GM23338 (cell line): ENCODE data around the gene JAKMIP2. TPM values are rescaled to one million over a fixed set of nuclear protein-coding genes. Genes with fewer than 3 reads are reported as not detected.
A peak's percentile ranks its signal among the peaks of the same experiment; 100 is the strongest.

Experiments
- ATAC-seq: fragments of 200-7000 bp; cut with Tn5 transposase; 3 replicates; pipeline ENCODE4 v1.9.1; 2020
- DNase-seq: peaks from one replicate; pipeline ENCODE4 v3.0.0-alpha.2; 2015; ENCODE audit warnings: low spot score
- H2AFZ ChIP-seq: fragments of 200-600 bp; sonication (generic); 2 replicates; pipeline ENCODE4 v1.8.0; 2016; ENCODE audit warnings: antibody characterized with exemption, mild to moderate bottlenecking, moderate library complexity
- H3F3A ChIP-seq: fragments of 200-600 bp; sonication (generic); replicated peaks from 2 replicates; pipeline ENCODE4 v1.8.0; 2017; ENCODE audit warnings: antibody characterized with exemption, mixed run types, low read depth
- H3K27ac ChIP-seq: fragments of 200-600 bp; sonication (generic); 2 replicates; pipeline ENCODE4 v1.6.1; 2016; ENCODE audit warnings: low read depth
- H3K27me3 ChIP-seq: fragments of 200-600 bp; sonication (generic); 2 replicates; pipeline ENCODE4 v1.8.0; 2016; ENCODE audit warnings: mild to moderate bottlenecking, mixed run types, moderate library complexity; ENCODE audit not compliant: insufficient read depth
- H3K36me3 ChIP-seq: fragments of 200-600 bp; sonication (generic); 2 replicates; pipeline ENCODE4 v1.8.0; 2016; ENCODE audit warnings: mild to moderate bottlenecking; ENCODE audit not compliant: insufficient read depth
- H3K4me1 ChIP-seq: fragments of 200-600 bp; sonication (generic); 2 replicates; pipeline ENCODE4 v1.8.0; 2016; ENCODE audit warnings: mild to moderate bottlenecking, moderate library complexity; ENCODE audit not compliant: insufficient read depth
- H3K4me2 ChIP-seq: fragments of 200-600 bp; sonication (generic); 2 replicates; pipeline ENCODE4 v1.7.1; 2017; ENCODE audit warnings: mixed run types
- H3K4me3 ChIP-seq: fragments of 200-600 bp; sonication (generic); 2 replicates; pipeline ENCODE4 v1.6.1; 2016; ENCODE audit warnings: mixed run types
- H3K79me2 ChIP-seq: fragments of 200-600 bp; sonication (generic); replicated peaks from 2 replicates; pipeline ENCODE4 v1.8.0; 2017; ENCODE audit warnings: mild to moderate bottlenecking; ENCODE audit not compliant: insufficient read depth
- H3K9me2 ChIP-seq: fragments of 200-600 bp; sonication (generic); 2 replicates; pipeline ENCODE4 v1.8.0; 2017; ENCODE audit not compliant: insufficient read depth
- H4K20me1 ChIP-seq: fragments of 200-600 bp; sonication (generic); replicated peaks from 2 replicates; pipeline ENCODE4 v1.8.0; 2017; ENCODE audit warnings: mild to moderate bottlenecking; ENCODE audit not compliant: insufficient read depth
- H3K27ac Mint-ChIP-seq: 2 replicates; pipeline ENCODE4 v1.8.0; 2020; ENCODE audit warnings: inconsistent platforms, mild to moderate bottlenecking, moderate library complexity, mixed read lengths
- H3K27me3 Mint-ChIP-seq: 3 replicates; pipeline ENCODE4 v1.8.0; 2022; ENCODE audit warnings: low read depth, mild to moderate bottlenecking, moderate library complexity, mixed read lengths, inconsistent platforms; ENCODE audit not compliant: insufficient read depth, poor library complexity
- H3K36me3 Mint-ChIP-seq: 3 replicates; pipeline ENCODE4 v1.8.0; 2021; ENCODE audit warnings: low read depth, mild to moderate bottlenecking, inconsistent platforms, moderate library complexity, mixed read lengths
- H3K4me1 Mint-ChIP-seq: 3 replicates; pipeline ENCODE4 v1.8.0; 2020; ENCODE audit warnings: mild to moderate bottlenecking, inconsistent platforms, mixed read lengths
- H3K4me3 Mint-ChIP-seq: 3 replicates; pipeline ENCODE4 v1.8.0; 2021; ENCODE audit warnings: moderate library complexity, mild to moderate bottlenecking, inconsistent platforms, mixed read lengths
- H3K9me3 Mint-ChIP-seq: 3 replicates; pipeline ENCODE4 v1.8.0; 2020; ENCODE audit warnings: moderate library complexity, mild to moderate bottlenecking, inconsistent platforms, mixed read lengths
- CREB1 ChIP-seq: fragments of 250-450 bp; sonication (Bioruptor Pico); IDR thresholded peaks from 2 replicates; pipeline ENCODE4 v1.5.0; 2020; ENCODE audit warnings: low read depth, mild to moderate bottlenecking, moderate library complexity
- CTCF ChIP-seq, 2 experiments: fragments of 200-600 bp in 1 of 2; sonication (generic) in 1 of 2; conservative IDR thresholded peaks; 2 replicates each; pipeline versions ENCODE4 v1.5.1 to v1.6.1; 2016 to 2017; ENCODE audit warnings: antibody characterized with exemption in 2 of 2, low read depth in 2 of 2, mild to moderate bottlenecking in 2 of 2, moderate library complexity in 1 of 2
- EZH2 ChIP-seq: fragments of 200-600 bp; sonication (generic); IDR thresholded peaks from one replicate; pipeline ENCODE4 v1.8.0; 2017; ENCODE audit warnings: antibody characterized with exemption, mild to moderate bottlenecking, low read depth; ENCODE audit not compliant: unreplicated experiment
- EZH2phosphoT487 ChIP-seq: fragments of 200-600 bp; sonication (generic); IDR thresholded peaks from one replicate; pipeline ENCODE4 v1.8.1; 2018; ENCODE audit warnings: antibody characterized with exemption; ENCODE audit not compliant: unreplicated experiment
- JUNB ChIP-seq: IDR thresholded peaks from one replicate; pipeline ENCODE4 v1.6.1; 2016; ENCODE audit warnings: antibody characterized with exemption; ENCODE audit not compliant: unreplicated experiment
- NANOG ChIP-seq: IDR thresholded peaks from 2 replicates; pipeline ENCODE4 v1.6.1; 2016; ENCODE audit warnings: antibody characterized with exemption, borderline replicate concordance
- POLR2AphosphoS5 ChIP-seq: IDR thresholded peaks from 2 replicates; pipeline ENCODE4 v1.6.1; 2016; ENCODE audit warnings: antibody characterized with exemption, low read depth
- REST ChIP-seq: IDR thresholded peaks from one replicate; pipeline ENCODE4 v1.6.1; 2018; ENCODE audit warnings: antibody characterized with exemption; ENCODE audit not compliant: unreplicated experiment
- STAT1 ChIP-seq: IDR thresholded peaks from one replicate; pipeline ENCODE4 v1.6.1; 2016; ENCODE audit warnings: antibody characterized with exemption; ENCODE audit not compliant: unreplicated experiment
- ZNF114 ChIP-seq: fragments of 250-450 bp; sonication (Bioruptor Pico); IDR thresholded peaks from 2 replicates; pipeline ENCODE4 v1.5.0; 2020; ENCODE audit warnings: mild to moderate bottlenecking, moderate library complexity
- ZNF331 ChIP-seq: fragments of 250-450 bp; sonication (Bioruptor Pico); IDR thresholded peaks from 2 replicates; pipeline ENCODE4 v1.5.0; 2020; ENCODE audit warnings: low read depth, mild to moderate bottlenecking, moderate library complexity
- polyA plus RNA-seq: library from polyadenylated mRNA; unstranded; fragments of >200 nt; fragmentation: Nextera tagmentation; extraction: Ambion mirVana; gene quantifications from 2 replicates; pipeline ENCODE4 v1.2.1, GENCODE V29; 2016
- total RNA-seq: library from RNA; depleted of rRNA; stranded (reverse); fragments of >200 nt; shearing (Covaris generic); gene quantifications from 2 replicates; pipeline ENCODE4 v1.2.3, GENCODE V29; 2014
- TF ChIP-seq, protein P1 (sequence below): IDR thresholded peaks from 2 replicates; pipeline ENCODE4 v1.6.1; 2016; ENCODE audit warnings: antibody characterized with exemption

Gene JAKMIP2
- total and polyA plus RNA-seq, 2 experiments from 2014 or later = 20.5 to 27.2 TPM

GRCh38 chr5:147668385-147668784 is 114.1 kb downstream of the JAKMIP2 start:
- Histone ChIP-seq H3F3A (no peaks in the 10 kb centered on the region; the same call in 1 of the 2 replicates), H3K4me2 (no peak overlapping the region), H4K20me1 (no peaks in the 10 kb centered on the region), H3K27me3 (no peaks in the 10 kb centered on the region), H3K4me3 (no peak overlapping the region), H3K4me1 (no peaks in the 10 kb centered on the region), H3K36me3 (peaks cover 20% of the 10 kb centered on the region; the same call in 1 of the 2 replicates), H3K79me2 (no peaks in the 10 kb centered on the region), H3K9me2 (no peaks in the 10 kb centered on the region), H2AFZ (no peak overlapping the region), H3K27ac (no peak overlapping the region)
- no peak for TF ChIP-seq REST
- TF ChIP-seq CTCF (conservative IDR thresholded peaks at IDR 0.05; ENCODE audit: low read depth in 2 of 2) = peak; percentile 31 to 46
- no peak for TF ChIP-seq JUNB
- ATAC-seq (peak; percentile 63), DNase-seq (peak; percentile 26)
- H3K4me1 Mint-ChIP-seq = peaks cover 2% of the 10 kb centered on the region; the same call in 1 of the 3 replicates
- H3K27me3 Mint-ChIP-seq = no peaks in the 10 kb centered on the region
- peaks cover 20% of the 10 kb centered on the region for H3K36me3 Mint-ChIP-seq
- H3K4me3 Mint-ChIP-seq = no peak overlapping the region
- H3K9me3 Mint-ChIP-seq = no peaks in the 10 kb centered on the region
- H3K27ac Mint-ChIP-seq = no peak overlapping the region

DNA sequence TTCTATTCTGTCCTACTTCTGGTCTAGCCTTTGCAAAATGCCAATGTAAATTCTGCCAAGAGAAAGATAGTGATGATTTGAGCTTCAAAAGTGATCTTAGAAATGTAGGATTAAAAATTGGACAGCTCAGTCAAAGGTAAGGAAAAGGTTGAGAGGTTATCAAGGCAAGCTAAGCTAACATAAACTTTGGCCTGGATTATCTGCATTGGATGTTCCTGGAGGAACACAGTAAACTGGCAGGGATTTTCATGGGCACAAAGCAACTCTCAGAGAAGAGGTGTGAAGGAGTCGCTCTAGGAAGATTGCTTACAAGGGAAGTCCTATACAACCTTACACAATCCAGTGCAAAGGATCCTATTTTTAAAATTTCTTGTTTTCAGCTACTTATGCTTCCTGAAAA is 115.2 kb downstream of the JAKMIP2 start:
- H3K9me3 Mint-ChIP-seq = no peaks in the 10 kb centered on the region
- H3K79me2 ChIP-seq = no peaks in the 10 kb centered on the region
- no peaks in the 10 kb centered on the region; the same call in 1 of the 2 replicates for H3F3A ChIP-seq
- H3K9me2 ChIP-seq = no peaks in the 10 kb centered on the region
- H3K4me3 Mint-ChIP-seq = no peak overlapping the region
- H2AFZ ChIP-seq = no peak overlapping the region
- H3K4me3 ChIP-seq = no peak overlapping the region
- no peaks in the 10 kb centered on the region for H3K27me3 Mint-ChIP-seq
- H3K27ac ChIP-seq = no peak overlapping the region
- peaks cover 2% of the 10 kb centered on the region; the same call in 1 of the 3 replicates for H3K4me1 Mint-ChIP-seq
- H4K20me1 ChIP-seq = no peaks in the 10 kb centered on the region
- H3K36me3 ChIP-seq = peaks cover 20% of the 10 kb centered on the region; the same call in 1 of the 2 replicates
- H3K27ac Mint-ChIP-seq = no peak overlapping the region
- H3K27me3 ChIP-seq = no peaks in the 10 kb centered on the region
- peaks cover 30% of the 10 kb centered on the region for H3K36me3 Mint-ChIP-seq
- H3K4me1 ChIP-seq = no peaks in the 10 kb centered on the region
- no peak for ATAC-seq
- DNase-seq = no peak
- H3K4me2 ChIP-seq = no peak overlapping the region
- TF ChIP-seq POLR2AphosphoS5 (no peak), JUNB (no peak), ZNF114 (CRISPR knock-in tag) (no peak), STAT1 (no peak), NANOG (no peak), ZNF331 (CRISPR knock-in tag) (no peak), EZH2phosphoT487 (no peak), EZH2 (no peak), CTCF (conservative IDR thresholded peaks at IDR 0.05; ENCODE audit: low read depth in 2 of 2) (no peak), REST (no peak), CREB1 (no peak)
- TF ChIP-seq, protein P1, sequence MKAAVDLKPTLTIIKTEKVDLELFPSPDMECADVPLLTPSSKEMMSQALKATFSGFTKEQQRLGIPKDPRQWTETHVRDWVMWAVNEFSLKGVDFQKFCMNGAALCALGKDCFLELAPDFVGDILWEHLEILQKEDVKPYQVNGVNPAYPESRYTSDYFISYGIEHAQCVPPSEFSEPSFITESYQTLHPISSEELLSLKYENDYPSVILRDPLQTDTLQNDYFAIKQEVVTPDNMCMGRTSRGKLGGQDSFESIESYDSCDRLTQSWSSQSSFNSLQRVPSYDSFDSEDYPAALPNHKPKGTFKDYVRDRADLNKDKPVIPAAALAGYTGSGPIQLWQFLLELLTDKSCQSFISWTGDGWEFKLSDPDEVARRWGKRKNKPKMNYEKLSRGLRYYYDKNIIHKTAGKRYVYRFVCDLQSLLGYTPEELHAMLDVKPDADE = no peak
